Bronchial epithelial cell (primary cell): ENCODE measurements around the gene EPHA3. TPM values are rescaled to one million over a fixed set of nuclear protein-coding genes. Genes with fewer than 3 reads are reported as not detected.

Experiments used
- DNase-seq: peaks from one replicate; pipeline ENCODE4 v3.0.0-alpha.2; 2010; ENCODE audit warnings: low read depth
- FAIRE-seq: peaks from 2 replicates; lab custom pipeline; 2011; peaks lifted over from hg19 to GRCh38; lab: Jason Lieb, UNC
- H3K27me3 ChIP-seq: 2 replicates; pipeline ENCODE4 v1.5.1; 2011; ENCODE audit warnings: low read length; ENCODE audit not compliant: control insufficient read depth, insufficient read depth
- H3K36me3 ChIP-seq: 2 replicates; pipeline ENCODE4 v1.5.1; 2011; ENCODE audit warnings: low read length; ENCODE audit not compliant: control insufficient read depth, insufficient read depth
- H3K4me3 ChIP-seq: 2 replicates; pipeline ENCODE4 v1.5.1; 2011; ENCODE audit warnings: mild to moderate bottlenecking, low read depth, low read length, control low read depth
- CTCF ChIP-seq: IDR thresholded peaks from 2 replicates; pipeline ENCODE4 v1.5.1; 2011; ENCODE audit warnings: mild to moderate bottlenecking, moderate library complexity, low read length, control low read depth, inconsistent platforms; ENCODE audit not compliant: insufficient read depth, severe bottlenecking
- total RNA-seq: library from RNA; depleted of rRNA; stranded (reverse); fragments of >200 nt; gene quantifications from 2 replicates; pipeline ENCODE4 v1.2.1, GENCODE V29; 2014

EPHA3 gene
- total RNA-seq, 1 donor from 2014 or later: under 0.01 TPM

GRCh38 chr3:89256395-89256794, 149.0 kb downstream of the EPHA3 start:
- FAIRE-seq: no peak
- DNase-seq: no peak
- Histone ChIP-seq H3K27me3 (no peaks in the 10 kb centered on the region), H3K36me3 (no peaks in the 10 kb centered on the region), H3K4me3 (no peak overlapping the region)
- no peak for TF ChIP-seq CTCF

- DNase-seq: no peak
- FAIRE-seq: no peak
Observed at GRCh38 chr3:89256882-89257281, 149.5 kb downstream of the EPHA3 start.

DNA sequence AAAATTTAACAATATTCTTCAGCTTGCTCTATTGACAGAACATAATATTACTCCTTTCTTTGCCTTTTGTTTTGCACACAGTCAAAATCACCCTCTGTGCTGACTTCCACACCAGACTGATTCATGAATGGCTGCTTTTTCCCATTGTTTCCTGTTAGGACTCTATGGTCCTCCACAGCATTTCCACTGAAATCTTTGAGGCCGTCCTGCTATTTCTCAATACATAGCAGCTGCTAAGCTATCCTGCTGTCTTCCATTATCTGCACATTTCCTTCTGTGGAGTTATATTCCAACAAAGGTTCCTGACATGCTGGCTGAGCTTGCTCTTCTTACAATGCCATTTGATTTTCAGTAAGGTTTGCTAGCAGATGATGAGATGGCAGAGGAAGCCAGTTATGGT, 153.3 kb downstream of the EPHA3 start:
- Histone ChIP-seq H3K36me3 (no peaks in the 10 kb centered on the region), H3K27me3 (no peaks in the 10 kb centered on the region), H3K4me3 (no peak overlapping the region)
- no peak for TF ChIP-seq CTCF
- no peak for FAIRE-seq
- no peak for DNase-seq

More at GRCh38 chr3:89256882-89257281, 149.5 kb downstream of the EPHA3 start:
- no peak for TF ChIP-seq CTCF
- Histone ChIP-seq H3K27me3 (no peaks in the 10 kb centered on the region), H3K36me3 (no peaks in the 10 kb centered on the region), H3K4me3 (no peak overlapping the region)

- Histone ChIP-seq H3K27me3 (no peaks in the 10 kb centered on the region), H3K36me3 (no peaks in the 10 kb centered on the region), H3K4me3 (no peak overlapping the region)
- no peak for DNase-seq
- no peak for FAIRE-seq
- no peak for TF ChIP-seq CTCF
Observed at GRCh38 chr3:89261673-89262072, 154.3 kb downstream of the EPHA3 start.

DNA sequence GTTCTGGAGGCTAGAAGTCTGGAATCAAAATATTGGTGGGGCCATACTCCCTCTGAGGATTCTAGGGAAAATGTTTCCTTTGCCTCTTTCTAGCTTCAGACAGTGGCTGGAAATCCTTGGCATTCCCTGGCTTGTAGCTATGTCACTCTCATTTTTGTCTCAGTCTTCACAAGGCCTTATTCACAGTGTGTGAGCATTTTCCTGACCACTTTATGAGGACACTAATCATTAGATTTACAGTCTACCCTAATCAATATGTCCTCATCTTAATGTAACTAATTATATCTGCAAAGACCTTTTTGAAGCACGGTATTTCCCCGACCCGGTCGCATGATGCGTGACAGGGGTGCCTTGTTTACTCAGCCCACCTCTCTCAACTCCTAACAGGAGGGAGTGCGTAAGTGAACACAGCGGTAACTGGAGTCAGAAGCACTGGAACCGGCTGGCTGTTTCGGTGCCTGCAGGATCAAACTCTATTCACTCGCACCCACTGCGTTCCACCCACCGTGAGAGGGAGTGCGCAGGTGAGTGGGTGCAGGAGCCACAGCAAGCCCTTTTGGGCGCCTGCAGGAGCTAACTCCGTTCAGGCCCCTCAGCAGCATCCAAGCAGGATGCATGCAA, 155.0 kb downstream of the EPHA3 start:
- Histone ChIP-seq H3K27me3 (no peaks in the 10 kb centered on the region), H3K36me3 (no peaks in the 10 kb centered on the region), H3K4me3 (no peak overlapping the region)
- FAIRE-seq: no peak
- no peak for TF ChIP-seq CTCF
- no peak for DNase-seq

DNA sequence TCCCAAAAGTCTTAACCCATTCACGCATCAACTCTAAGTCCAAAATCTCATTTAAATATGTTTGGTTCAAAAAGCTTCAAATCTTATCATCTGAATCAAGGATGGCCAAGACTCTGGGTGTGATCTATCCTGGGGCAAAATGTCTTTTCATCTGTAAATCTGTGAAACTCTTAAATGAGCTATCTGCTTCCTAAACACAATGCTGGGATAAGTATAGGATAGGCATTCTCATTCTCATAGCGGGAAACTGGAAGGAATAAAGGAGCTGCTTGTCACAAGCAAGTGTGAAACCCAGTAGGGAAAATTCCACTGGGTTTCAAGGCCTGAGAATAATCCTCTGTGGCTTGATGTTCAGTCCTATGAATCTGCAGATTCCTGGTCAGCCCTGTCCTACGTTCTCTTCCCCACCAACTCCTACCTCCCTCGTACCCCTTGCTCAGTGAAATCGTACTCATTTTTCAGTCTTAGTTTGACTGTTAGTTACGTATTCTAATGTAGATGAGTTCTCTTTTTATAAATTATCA, 156.7 kb downstream of the EPHA3 start:
- Histone ChIP-seq H3K4me3 (no peak overlapping the region), H3K27me3 (no peaks in the 10 kb centered on the region), H3K36me3 (no peaks in the 10 kb centered on the region)
- FAIRE-seq: no peak
- DNase-seq: no peak
- no peak for TF ChIP-seq CTCF
